ENCODE data around the gene C14orf119.

- no peak for TF ChIP-seq POLR2A (IDR thresholded peaks at IDR 0.05)
- TF ChIP-seq POLR2AphosphoS5 (IDR thresholded peaks at IDR 0.05), result no peak
- TF ChIP-seq, protein P1, sequence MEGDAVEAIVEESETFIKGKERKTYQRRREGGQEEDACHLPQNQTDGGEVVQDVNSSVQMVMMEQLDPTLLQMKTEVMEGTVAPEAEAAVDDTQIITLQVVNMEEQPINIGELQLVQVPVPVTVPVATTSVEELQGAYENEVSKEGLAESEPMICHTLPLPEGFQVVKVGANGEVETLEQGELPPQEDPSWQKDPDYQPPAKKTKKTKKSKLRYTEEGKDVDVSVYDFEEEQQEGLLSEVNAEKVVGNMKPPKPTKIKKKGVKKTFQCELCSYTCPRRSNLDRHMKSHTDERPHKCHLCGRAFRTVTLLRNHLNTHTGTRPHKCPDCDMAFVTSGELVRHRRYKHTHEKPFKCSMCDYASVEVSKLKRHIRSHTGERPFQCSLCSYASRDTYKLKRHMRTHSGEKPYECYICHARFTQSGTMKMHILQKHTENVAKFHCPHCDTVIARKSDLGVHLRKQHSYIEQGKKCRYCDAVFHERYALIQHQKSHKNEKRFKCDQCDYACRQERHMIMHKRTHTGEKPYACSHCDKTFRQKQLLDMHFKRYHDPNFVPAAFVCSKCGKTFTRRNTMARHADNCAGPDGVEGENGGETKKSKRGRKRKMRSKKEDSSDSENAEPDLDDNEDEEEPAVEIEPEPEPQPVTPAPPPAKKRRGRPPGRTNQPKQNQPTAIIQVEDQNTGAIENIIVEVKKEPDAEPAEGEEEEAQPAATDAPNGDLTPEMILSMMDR (IDR thresholded peaks at IDR 0.05), result no peak
- TF ChIP-seq EP300 (IDR thresholded peaks at IDR 0.05), result no peak
These were observed 36.2 kb downstream of the C14orf119 start for GRCh38 chr14:23131482-23131881.

All from stomach (tissue), 4 donors.